Activated B cell treated with CpG ODN at 0.5 μM for 24 hours (primary cell): ENCODE results near the gene CDK5R2. TPM values are rescaled to one million over a fixed set of nuclear protein-coding genes. Genes with fewer than 3 reads are reported as not detected.
A peak's percentile ranks its signal among the peaks of the same experiment; 100 is the strongest.

Source experiments
- ATAC-seq: fragments of 200-7000 bp; cut with Tn5 transposase; one replicate; pipeline ENCODE4 v1.10.0; 2021; ENCODE audit warnings: low read depth, mild to moderate bottlenecking, moderate library complexity
- CTCF ChIA-PET: fragments of 350-600 bp; sonication (Branson Sonifier 250); formaldehyde crosslinking; loops from one replicate; lab custom pipeline; 2021; ENCODE audit warnings: antibody characterized with exemption; lab: Charles Lee
- POLR2A ChIA-PET: fragments of 350-600 bp; sonication (Branson Sonifier 250); formaldehyde crosslinking; loops from one replicate; lab custom pipeline; 2021; ENCODE audit warnings: antibody characterized with exemption; lab: Charles Lee
- DNase-seq: peaks from one replicate; pipeline ENCODE4 v3.0.0; 2022
- H3K27ac Mint-ChIP-seq: one replicate; pipeline ENCODE4 v1.8.0; 2020; ENCODE audit warnings: mixed read lengths
- H3K27me3 Mint-ChIP-seq: one replicate; pipeline ENCODE4 v1.8.0; 2021; ENCODE audit warnings: mixed read lengths
- H3K36me3 Mint-ChIP-seq: one replicate; pipeline ENCODE4 v1.8.0; 2021; ENCODE audit warnings: low read depth, mixed read lengths
- H3K4me1 Mint-ChIP-seq: one replicate; pipeline ENCODE4 v1.8.0; 2021; ENCODE audit warnings: mixed read lengths
- H3K4me3 Mint-ChIP-seq: one replicate; pipeline ENCODE4 v1.8.0; 2020; ENCODE audit warnings: mild to moderate bottlenecking, mixed read lengths
- H3K9me3 Mint-ChIP-seq: one replicate; pipeline ENCODE4 v1.8.0; 2020; ENCODE audit warnings: mixed read lengths
- intact Hi-C: fragments of 100-400 bp; cut with micrococcal nuclease; formaldehyde crosslinking; loops from one replicate; pipeline ENCODE4 v1.15.1; 2024
- total RNA-seq: library from RNA; stranded (reverse); gene quantifications from 2 replicates; pipeline ENCODE4 v1.2.3, GENCODE V29; 2022
- TF ChIP-seq, protein P1 (sequence below): fragments of 200-600 bp; IDR thresholded peaks from one replicate; pipeline ENCODE4 v1.8.0; 2022; ENCODE audit warnings: antibody characterized with exemption, mild to moderate bottlenecking

The CDK5R2 gene
- total RNA-seq, 1 donor from 2014 or later: not detected

DNA sequence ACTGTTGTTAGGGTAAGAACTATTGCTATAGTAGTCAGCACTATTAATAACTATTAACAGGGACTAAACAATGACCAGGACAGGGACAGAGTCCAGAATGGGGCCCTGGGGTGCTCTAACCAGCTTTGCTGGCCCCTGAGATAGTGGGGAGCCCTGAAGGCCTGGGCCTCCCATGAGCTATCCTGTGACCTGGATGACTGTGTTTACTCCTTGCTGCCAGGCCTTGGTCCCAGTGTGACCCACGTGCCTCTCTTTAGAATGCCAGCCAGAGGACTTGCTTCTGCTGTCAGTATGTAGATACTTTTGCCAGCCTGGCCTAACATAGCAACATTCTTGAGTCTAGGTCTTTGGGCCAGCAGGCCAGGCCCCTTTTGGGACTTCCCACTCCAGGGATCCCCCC lies 11.4 kb downstream of the CDK5R2 start:
- CTCF ChIA-PET: interaction anchor here (2.0 kb wide), 1 partner anchor 9 kb away, joined by 5 read pairs; no protein-coding TSS in a partner anchor
- POLR2A ChIA-PET: no interaction called here
- H3K27me3 Mint-ChIP-seq: peaks cover 56% of the 10 kb centered on the region
- TF ChIP-seq, protein P1, sequence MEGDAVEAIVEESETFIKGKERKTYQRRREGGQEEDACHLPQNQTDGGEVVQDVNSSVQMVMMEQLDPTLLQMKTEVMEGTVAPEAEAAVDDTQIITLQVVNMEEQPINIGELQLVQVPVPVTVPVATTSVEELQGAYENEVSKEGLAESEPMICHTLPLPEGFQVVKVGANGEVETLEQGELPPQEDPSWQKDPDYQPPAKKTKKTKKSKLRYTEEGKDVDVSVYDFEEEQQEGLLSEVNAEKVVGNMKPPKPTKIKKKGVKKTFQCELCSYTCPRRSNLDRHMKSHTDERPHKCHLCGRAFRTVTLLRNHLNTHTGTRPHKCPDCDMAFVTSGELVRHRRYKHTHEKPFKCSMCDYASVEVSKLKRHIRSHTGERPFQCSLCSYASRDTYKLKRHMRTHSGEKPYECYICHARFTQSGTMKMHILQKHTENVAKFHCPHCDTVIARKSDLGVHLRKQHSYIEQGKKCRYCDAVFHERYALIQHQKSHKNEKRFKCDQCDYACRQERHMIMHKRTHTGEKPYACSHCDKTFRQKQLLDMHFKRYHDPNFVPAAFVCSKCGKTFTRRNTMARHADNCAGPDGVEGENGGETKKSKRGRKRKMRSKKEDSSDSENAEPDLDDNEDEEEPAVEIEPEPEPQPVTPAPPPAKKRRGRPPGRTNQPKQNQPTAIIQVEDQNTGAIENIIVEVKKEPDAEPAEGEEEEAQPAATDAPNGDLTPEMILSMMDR: no peak
- H3K27ac Mint-ChIP-seq: no peak overlapping the region
- no peak for ATAC-seq
- H3K4me3 Mint-ChIP-seq: no peak overlapping the region
- no peaks in the 10 kb centered on the region for H3K36me3 Mint-ChIP-seq
- H3K9me3 Mint-ChIP-seq: peaks cover 4% of the 10 kb centered on the region
- H3K4me1 Mint-ChIP-seq: no peaks in the 10 kb centered on the region
- DNase-seq: no peak
- intact Hi-C loops: no loop called here

DNA sequence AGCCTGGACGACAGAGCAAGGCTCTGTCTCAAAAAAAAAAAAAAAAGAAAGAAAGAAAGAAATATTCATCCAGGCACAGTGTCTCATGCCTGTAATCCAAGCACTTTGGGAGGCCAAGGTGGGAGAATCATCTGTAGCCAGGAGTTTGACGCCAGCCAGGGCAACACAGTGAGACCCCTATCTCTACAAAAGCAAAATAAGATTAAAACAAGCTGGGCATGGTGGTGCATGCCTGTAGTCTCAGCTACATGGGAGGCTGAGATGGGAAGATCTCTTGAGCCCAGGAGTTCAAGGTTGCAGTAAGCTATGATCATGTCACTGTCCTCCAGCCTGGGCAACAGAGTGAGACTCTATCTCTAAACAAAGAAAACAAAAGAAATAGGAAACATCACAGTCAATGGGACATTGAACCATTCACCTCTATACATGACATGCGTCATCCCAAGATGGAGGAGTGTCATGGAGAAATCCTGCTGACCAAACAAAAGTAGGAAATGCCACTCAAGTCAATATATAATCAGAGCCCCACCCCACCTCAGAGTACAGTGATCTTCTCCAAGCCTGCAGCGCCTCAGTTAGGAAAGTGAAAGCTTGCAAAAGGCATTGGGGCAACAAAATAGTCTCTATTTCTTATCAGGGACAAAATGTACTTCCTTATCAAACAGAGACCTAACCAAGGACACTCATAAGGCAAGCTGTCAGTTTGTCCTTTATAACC lies 15.8 kb downstream of the CDK5R2 start:
- H3K4me1 Mint-ChIP-seq: peaks cover 7% of the 10 kb centered on the region
- CTCF ChIA-PET: interaction anchor here (1.6 kb wide), 1 partner anchor 99 kb away, joined by 4 read pairs; no protein-coding TSS in a partner anchor
- no peaks in the 10 kb centered on the region for H3K9me3 Mint-ChIP-seq
- H3K27ac Mint-ChIP-seq: no peak overlapping the region
- TF ChIP-seq, protein P1: no peak
- intact Hi-C loops: no loop called here
- DNase-seq: no peak
- no peaks in the 10 kb centered on the region for H3K36me3 Mint-ChIP-seq
- no peak overlapping the region for H3K4me3 Mint-ChIP-seq
- no peak for ATAC-seq
- H3K27me3 Mint-ChIP-seq: peaks cover 59% of the 10 kb centered on the region
- POLR2A ChIA-PET: interaction anchor here (0.7 kb wide), 1 partner anchor 81 kb away, joined by 3 read pairs; no protein-coding TSS in a partner anchor

DNA sequence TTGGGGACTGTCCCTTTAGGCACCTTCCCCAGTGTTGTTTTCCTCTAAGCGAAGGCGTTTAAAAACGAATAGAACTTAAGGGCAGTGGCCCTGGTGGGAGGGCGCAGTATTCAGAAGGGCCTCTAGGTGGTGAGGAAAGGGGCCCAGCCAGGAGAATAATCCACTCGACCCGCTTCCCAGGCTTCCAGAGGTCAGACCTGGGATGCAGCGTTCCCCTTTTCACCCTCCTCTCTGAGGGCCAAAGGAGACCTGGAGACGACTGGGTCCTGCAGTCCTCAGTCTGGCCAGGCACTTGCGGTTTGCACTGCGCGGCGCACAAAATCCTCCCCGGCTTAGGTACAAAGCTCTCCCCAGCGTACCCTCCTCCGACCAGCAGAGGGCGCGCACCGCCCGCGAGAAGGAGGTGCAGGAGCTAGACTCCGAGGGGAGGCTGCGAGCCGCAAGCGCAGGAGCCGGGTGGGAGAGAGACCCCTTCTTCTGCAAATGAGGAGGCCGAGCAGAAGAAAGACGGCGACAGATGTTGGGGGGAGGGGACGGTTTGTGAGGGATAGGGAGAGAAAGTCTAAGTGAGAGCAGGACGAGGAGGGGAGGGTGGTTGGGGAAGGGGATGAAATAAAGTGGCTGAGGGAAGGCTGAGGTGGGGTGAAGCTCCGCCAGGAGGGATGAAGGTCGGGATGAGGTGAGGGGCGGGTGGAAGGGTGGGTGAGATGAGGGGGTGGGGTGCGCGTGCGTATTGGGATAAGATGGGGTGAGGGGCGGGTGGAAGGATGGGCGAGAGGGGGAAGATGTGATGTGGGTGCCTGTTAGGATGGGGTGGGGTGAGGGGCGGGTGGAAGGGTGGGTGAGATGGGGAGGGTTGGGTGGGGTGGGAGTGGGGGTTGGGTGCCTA lies 20.6 kb downstream of the CDK5R2 start:
- CTCF ChIA-PET: interaction anchor here (0.6 to 5.1 kb wide), 27 partner anchors 8 to 374 kb away, joined by 3 to 25 read pairs (median 5); partner anchors contain the start of gene CDK5R2
- Mint-ChIP-seq H3K36me3 (no peaks in the 10 kb centered on the region), H3K9me3 (no peaks in the 10 kb centered on the region), H3K4me3 (peak overlapping the region; percentile 71), H3K27ac (no peak overlapping the region), H3K27me3 (peaks cover 56% of the 10 kb centered on the region), H3K4me1 (peaks cover 28% of the 10 kb centered on the region)
- intact Hi-C loops: loop anchor here (1.0 to 5.0 kb wide), 6 partner anchors 16 to 175 kb away; no protein-coding TSS in a partner anchor
- DNase-seq (peak; percentile 78), ATAC-seq (peak; percentile 93)
- POLR2A ChIA-PET: no interaction called here
- TF ChIP-seq, protein P1: peak; percentile 78

DNA sequence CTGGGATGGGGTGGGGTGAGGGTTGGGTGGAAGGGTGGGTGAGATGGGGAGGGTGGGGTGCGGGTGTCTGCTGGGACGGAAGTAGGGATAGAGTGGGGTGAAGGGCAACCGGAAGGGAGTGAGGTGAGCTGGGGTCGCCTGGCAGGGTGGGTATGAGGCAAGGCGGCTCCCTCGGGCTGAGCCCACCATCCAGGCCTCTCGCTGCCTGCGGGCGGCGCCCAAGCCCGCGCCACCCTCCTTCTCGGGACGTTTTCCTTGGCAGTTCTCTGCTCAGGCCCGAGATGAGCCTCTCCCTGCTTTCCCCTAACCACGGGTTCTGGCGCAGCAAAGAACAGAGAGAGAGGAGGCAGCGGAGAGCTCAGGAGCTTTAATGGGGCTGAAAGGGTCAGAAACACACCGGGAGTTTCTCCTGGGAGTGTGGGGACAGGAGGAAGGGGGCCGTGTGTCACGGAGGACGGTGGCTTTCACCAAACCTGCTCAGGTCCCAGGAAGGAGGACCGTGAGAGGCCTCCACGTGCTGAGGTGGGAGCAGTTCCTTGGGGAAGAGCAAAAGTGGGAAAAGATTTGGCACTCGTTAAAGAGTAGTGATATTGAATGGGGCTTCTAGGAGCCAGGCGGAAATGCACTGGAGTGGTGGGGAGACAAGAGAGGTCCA lies 21.4 kb downstream of the CDK5R2 start:
- peaks cover 54% of the 10 kb centered on the region for H3K27me3 Mint-ChIP-seq
- no peaks in the 10 kb centered on the region for H3K36me3 Mint-ChIP-seq
- CTCF ChIA-PET: interaction anchor here (0.7 to 5.1 kb wide), 25 partner anchors 7 to 373 kb away, joined by 3 to 25 read pairs (median 5); partner anchors contain the start of gene CDK5R2
- TF ChIP-seq, protein P1: no peak
- no peak overlapping the region for H3K27ac Mint-ChIP-seq
- H3K4me1 Mint-ChIP-seq: peaks cover 32% of the 10 kb centered on the region
- POLR2A ChIA-PET: no interaction called here
- intact Hi-C loops: loop anchor here (1.0 to 5.0 kb wide), 7 partner anchors 17 to 174 kb away; no protein-coding TSS in a partner anchor
- no peak for ATAC-seq
- peak overlapping the region; percentile 77 for H3K4me3 Mint-ChIP-seq
- H3K9me3 Mint-ChIP-seq: no peaks in the 10 kb centered on the region
- no peak for DNase-seq
